Activated CD8-positive, alpha-beta memory T cell treated with anti-CD3 and anti-CD28 coated beads, Interleukin-2, amount 50 U/mL, for 24 hours (primary cell): Measurements from ENCODE around the gene DOCK4.

Experiments
- DNase-seq: peaks from one replicate; pipeline ENCODE4 v3.0.0-alpha.2; 2020; ENCODE audit errors: extremely low read depth

DOCK4 gene

GRCh38 chr7:112113913-112114575, 92.2 kb downstream of the DOCK4 start:
- no peak for DNase-seq

GRCh38 chr7:112112822-112113255, 93.4 kb downstream of the DOCK4 start:
- DNase-seq, result no peak

GRCh38 chr7:112110651-112111050, 95.5 kb downstream of the DOCK4 start:
- no peak for DNase-seq

GRCh38 chr7:112110175-112110574, 96.0 kb downstream of the DOCK4 start:
- no peak for DNase-seq

GRCh38 chr7:112108981-112109380, 97.2 kb downstream of the DOCK4 start:
- no peak for DNase-seq

- no peak for DNase-seq
Measured at GRCh38 chr7:112105584-112106530, 100.3 kb downstream of the DOCK4 start.

- no peak for DNase-seq
Measured at GRCh38 chr7:112104120-112104519, 102.1 kb downstream of the DOCK4 start.

- no peak for DNase-seq
Measured at GRCh38 chr7:112103246-112103645, 103.0 kb downstream of the DOCK4 start.

GRCh38 chr7:112101201-112101846, 104.9 kb downstream of the DOCK4 start:
- DNase-seq, result no peak

- no peak for DNase-seq
Measured at GRCh38 chr7:112097524-112097923, 108.7 kb downstream of the DOCK4 start.

- DNase-seq, result no peak
Measured at GRCh38 chr7:112093409-112093808, 112.8 kb downstream of the DOCK4 start.

GRCh38 chr7:112092709-112093395, 113.3 kb downstream of the DOCK4 start:
- DNase-seq, result no peak

- no peak for DNase-seq
Measured at GRCh38 chr7:112092306-112092705, 113.9 kb downstream of the DOCK4 start.

- DNase-seq, result no peak
Measured at GRCh38 chr7:112091768-112092167, 114.4 kb downstream of the DOCK4 start.

- DNase-seq, result no peak
Measured at GRCh38 chr7:112089551-112089950, 116.6 kb downstream of the DOCK4 start.

GRCh38 chr7:112088484-112089016, 117.6 kb downstream of the DOCK4 start:
- DNase-seq, result no peak

- DNase-seq, result no peak
Measured at GRCh38 chr7:112086496-112087254, 119.5 kb downstream of the DOCK4 start.

- no peak for DNase-seq
Measured at GRCh38 chr7:112084520-112084971, 121.7 kb downstream of the DOCK4 start.

- no peak for DNase-seq
Measured at GRCh38 chr7:112083776-112084355, 122.3 kb downstream of the DOCK4 start.

- DNase-seq, result no peak
Measured at GRCh38 chr7:112082306-112082705, 123.9 kb downstream of the DOCK4 start.
